Stimulated activated CD4-positive, alpha-beta T cell treated with anti-CD3 and anti-CD28 coated beads, Interleukin-12 subunit alpha, Interleukin-12 subunit beta, amount 100 ng/mL, for 24 hours (primary cell): ENCODE results near the gene MDGA2.

Experiments used
- DNase-seq, 2 experiments: peaks; one replicate each; pipeline ENCODE4 v3.0.0-alpha.2; 2020; ENCODE audit warnings: low read depth in 2 of 2

The MDGA2 gene

DNA sequence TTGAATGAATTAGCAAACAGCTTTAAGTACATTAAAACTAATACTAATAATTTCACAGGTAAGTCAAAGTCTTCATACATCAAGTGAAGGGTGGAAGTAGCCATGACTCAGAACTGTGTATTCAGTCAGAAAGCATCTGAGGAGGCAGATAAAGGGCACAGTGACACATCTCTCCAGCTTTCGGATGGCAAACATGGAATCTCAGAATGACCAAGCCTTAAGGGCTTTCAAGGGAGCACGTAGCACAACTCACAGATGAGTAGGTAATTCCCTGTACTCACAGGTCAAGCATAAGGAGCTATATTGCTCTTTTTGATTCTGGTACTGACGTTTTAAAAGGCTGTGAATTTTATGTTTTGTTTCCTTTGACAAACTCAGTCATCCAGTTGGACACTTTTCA is 56.0 kb downstream of the MDGA2 start:
- no peak for DNase-seq

DNA sequence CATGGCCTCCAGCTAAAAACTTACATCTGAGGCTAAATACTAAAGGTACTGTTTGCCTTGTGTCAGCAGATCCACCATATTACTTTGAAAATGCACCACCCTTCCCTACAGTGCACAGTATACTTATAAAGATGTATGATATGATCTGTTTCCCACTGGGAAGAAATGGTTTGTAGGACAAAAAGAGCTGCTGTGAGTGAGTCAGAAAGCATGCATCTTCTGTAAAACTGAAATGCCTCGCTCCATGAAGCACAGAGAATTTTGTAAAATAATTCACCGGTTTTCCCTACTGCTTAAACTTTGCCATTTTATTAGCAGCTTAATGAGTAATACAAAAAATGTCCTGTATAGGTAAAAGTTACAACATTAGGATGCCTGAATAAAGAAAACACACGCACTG is 68.8 kb downstream of the MDGA2 start:
- DNase-seq: no peak

DNA sequence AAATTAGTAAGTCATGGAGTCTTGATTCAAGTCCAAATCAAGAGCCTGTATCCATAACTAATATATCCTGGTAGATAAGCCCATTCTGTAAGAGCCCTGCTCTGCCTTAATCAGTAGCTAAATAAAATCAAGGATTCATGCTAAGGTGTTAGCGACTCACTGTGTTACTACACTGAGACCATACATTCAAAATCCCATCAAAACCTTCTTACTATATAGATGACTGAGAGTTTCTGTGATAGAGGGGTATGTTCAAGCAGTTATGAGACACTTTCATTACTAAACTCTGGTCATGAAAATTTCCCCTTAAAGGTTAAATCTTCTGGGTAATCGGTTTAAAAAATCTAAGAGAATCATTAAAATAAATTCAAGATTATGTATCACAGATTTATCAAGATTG is 78.5 kb downstream of the MDGA2 start:
- DNase-seq: no peak

DNA sequence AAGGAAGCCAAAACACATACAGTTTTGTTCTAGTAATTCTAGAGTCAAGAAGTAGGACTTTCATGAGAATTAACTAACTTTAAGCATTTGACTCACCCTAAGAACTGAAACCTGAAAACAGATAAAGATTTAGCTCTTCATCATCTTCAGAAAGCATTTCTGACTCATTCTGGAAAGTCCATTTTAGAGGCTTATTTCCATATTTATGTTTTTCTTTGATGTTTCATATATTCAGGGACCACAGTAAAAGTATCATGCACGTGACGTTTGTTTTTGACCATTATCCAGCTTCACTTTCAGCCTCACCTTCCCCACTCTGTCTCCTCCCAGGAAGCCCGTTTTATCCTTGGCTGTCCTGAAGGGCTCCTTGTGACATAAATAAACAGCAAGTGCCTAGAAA is 79.2 kb downstream of the MDGA2 start:
- no peak for DNase-seq

DNA sequence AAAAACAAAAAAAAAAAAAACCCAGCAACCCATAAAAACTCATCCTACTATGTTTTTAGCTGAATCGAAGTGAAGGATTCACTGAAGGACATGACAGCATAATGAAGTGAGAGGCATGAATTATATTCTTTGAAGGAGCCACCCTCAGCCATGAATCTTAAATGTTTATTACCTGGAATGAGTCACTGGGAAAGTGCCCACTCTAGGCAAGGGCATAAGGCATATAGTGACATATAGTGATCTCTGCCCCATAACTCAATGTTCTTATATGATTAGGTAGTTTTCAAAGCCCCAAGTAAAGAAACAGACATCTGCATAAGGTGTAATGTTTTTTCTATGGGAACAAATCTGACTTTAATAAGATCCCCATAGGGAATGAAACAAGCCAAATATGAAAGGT is 79.9 kb downstream of the MDGA2 start:
- no peak for DNase-seq

DNA sequence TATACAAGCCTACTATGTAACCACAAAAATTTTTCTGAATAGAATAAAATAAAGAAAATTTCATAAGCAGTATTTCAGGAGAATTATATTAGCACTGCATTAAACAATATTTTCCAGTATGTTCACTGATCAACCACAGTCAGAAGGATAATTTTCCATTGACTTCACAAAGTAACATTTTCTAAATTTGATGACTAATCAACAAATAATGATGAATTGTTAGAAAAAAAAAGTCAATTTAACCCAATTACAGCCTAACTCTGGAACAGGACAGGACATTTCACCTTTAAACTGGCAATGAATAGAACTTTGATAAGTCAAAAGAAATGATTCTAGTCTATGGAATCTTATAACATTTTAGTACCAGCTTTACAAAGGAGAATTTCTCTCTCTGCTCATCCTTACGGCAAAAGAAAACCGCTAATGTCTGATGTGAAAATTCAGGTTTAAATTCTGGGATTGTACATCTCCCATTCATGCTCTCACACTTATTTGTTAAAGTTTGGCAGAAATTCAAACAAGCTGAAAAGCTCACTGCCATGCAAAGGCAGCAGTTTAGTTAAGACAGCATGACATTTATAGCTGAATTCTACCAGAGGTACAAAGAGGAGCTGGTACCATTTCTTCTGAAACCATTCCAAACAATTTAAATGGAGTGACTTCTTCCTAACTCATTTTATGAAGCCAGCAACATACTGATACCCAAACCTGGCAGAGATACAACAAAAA is 84.5 kb downstream of the MDGA2 start:
- no peak for DNase-seq

DNA sequence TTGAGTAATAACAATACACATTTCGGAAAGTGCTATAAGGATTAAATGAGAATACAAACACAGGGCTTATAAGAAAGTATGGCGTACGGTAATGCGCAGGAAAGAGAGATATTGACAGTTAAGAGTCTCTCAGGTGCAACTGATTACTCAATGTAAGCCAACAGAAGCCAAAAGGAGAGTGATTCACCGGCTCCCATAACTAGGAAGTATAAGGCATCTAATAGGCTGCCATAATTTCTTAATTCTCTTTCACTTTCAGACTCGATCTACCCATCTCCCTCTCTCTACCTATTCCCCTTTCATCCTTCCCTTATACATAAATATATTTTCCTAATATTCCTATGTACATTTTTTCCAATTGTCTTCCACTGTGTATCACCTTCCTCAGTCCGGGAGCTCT is 90.0 kb downstream of the MDGA2 start:
- no peak for DNase-seq

DNA sequence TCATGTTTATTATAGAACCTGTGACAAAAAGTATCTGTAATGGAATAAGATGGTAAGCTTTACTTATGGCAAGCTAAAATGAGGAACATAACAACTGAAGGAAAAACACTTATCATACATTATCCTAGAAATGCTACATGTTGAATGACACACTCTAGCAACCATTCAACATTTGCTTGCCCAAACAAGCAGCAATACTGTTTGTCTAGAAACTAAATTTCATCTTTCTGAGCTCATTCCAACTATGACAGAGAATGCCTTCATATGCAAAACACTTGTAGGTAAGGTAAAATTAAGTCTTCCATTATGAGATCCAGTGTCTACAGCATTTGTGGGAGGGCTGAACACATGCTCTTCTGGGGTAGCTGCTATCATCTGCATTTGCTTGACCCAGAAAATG is 108.1 kb downstream of the MDGA2 start:
- no peak for DNase-seq

DNA sequence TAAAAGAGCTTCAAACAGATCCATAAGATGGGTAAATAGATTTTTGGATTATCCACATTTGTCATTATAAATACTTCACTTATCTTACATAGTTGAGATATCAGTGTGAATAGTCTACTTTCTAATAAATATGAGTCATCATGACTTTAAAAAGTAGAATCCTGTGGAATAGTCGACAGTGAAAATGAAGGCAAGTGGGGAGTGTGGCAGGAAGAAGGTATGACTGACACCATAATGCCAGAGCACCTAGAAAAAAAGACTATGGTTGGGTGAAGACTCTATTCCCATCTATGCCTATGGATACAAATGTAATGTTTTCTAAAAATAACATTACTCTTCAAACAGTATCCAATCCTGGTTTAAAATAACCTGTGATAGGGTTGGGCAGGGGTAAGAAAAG is 117.5 kb downstream of the MDGA2 start:
- DNase-seq: no peak

DNA sequence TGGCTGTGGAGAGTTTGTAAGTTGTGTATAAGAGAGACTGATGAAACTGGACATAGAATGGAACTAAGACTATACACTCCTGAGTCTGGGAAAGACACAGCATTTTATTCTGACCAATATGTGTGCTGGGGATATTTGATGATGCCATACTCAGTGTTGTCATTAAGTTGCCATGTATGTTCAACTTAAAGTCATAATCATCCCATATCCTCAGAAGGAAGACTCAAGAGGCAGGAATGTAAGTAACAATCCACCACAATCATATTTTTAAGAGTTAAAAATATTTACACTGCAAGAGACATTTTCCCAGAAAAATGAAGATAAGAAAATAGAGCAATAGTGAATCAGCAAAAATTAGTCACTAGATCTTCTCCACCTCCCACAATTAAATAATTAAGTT is 120.1 kb downstream of the MDGA2 start:
- DNase-seq: no peak

DNA sequence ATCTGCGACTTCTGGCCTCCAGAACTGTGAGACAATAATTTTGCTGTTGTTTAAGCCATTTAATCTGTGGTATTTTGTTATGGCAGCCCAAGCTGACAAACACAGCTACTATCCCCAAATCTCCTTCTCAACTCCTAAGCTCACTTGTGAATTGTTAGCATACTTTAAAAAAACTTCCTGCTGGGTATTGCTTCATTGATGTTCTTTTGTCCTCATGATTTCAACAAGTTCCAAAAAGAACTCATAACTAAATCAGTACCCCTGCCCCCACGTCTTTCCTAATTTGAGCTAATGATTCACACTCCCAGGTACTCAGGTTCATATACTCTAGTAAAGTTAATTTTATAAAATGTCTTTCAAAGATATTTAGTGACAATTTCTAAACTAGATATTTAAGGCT is 125.5 kb downstream of the MDGA2 start:
- no peak for DNase-seq

DNA sequence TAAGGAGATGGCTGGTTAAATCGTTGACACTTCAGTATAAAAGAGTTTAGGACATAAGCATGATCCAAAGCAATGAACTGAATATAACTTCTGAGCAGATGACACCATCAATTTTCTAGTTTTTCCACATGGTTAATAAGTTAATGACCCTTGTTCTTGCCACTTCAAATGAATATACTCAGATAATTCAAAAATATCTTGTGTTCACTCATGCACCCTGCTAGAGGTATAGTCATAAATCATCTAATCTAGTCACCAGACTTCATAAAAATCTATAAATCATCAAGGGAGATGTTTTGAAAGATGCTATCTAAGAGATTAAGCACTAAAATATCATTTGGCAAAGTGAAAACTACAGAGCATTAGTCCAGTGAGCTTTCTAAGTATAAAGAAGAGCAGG is 131.9 kb downstream of the MDGA2 start:
- no peak for DNase-seq

DNA sequence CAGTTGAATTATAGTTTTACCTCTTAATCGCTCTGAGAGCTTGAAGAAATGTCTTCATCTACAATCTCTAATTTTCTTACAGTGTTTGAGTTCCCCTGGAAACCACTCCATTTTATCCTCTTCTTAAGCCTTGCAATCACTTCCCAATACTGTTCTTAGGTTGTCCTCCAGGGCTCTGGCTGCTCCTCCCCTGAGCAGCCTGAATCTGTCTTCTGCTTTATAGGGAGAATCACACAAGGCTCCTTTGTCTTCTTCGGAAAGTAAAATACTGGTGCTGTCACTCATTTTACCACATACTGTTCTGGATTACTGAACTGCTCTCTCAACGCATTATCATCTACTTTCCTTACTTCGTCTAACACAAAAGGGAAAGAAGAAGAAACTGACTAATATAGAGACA is 133.7 kb downstream of the MDGA2 start:
- no peak for DNase-seq

DNA sequence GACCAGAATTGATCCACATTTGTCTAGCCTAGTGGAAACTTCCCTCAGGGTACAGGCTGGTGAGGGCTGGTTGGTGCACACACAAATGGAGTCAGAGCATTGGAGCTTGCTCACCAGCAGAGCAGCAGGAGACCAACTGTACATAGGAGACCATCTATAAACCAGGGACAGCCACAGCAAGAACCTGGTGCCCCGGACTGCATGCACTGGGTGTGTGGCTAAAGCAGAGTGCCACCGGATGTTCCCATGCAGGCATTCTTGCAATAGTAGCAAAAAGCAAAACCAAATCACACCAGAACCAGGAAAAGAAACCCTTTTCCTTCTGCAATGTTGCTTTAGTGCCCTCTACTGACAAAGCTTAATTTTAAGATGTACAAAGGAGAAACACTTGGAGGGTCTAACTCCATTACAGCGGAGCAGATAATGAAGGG is 136.4 kb downstream of the MDGA2 start:
- DNase-seq: no peak

DNA sequence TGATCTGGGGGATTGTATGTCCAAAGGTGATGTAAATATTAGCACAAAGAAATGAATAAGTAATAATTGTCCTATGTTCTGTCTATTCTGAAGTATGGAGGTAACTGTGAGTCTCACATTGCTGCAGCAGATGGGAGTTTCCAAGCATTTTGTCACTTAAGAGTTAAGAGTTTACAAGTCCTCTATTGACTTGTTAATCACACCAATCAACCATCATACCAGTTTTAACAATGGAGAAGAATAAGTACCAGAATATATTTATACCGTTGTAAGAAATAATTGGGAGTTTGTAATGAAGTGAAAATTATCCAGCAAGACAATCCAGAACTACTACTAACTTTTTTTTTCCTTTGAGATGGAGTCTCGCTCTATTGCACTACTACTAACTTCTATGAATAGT is 139.1 kb downstream of the MDGA2 start:
- DNase-seq: no peak

DNA sequence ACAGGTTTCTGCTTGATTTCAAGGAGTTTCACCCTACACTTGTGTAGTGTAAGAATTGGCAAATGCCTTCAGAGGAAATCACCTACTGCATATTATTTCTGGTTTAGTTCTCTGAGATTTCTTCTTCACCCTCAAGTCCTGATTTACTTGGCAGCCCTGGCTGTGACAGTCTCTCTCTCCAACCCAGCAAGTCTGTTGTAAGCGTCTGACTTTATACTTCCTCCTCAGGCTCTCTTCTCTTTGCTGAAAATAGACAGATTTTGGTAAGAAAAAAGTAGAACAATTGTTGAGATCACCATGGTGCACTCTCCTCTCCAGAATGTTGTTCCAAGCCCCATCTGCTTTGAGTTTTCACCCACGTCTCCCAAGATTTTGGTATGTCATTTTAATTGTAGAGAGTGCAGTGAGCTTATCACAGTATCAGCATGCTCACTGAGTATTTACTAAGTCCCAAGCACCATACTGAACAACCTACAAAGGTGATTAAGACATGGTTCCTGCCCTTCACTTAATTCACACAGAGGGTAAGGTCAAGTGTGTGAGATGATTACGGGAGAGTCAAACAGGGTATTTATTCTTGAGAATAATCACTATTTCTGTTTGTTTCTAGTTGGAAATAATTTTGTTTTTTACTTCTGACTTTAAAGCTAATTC is 148.7 kb downstream of the MDGA2 start:
- no peak for DNase-seq

DNA sequence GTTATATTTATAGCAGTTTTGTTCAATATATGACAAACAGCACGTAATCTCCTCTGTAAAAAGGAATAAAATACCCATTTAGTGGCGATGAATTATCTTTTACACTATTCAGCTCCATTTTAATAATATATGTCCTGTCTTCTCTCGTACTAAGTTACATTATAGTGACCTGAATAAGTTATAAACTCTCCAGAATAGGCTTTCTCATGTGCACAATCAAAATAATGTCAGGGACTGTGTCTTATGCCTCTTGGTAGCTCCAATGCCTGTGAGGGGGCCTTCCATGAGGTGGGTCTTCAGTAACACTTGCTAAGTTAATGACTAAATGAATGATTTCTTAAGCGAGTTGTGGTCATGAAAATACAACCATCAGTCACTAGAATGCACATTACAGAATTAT is 150.9 kb downstream of the MDGA2 start:
- DNase-seq: no peak

DNA sequence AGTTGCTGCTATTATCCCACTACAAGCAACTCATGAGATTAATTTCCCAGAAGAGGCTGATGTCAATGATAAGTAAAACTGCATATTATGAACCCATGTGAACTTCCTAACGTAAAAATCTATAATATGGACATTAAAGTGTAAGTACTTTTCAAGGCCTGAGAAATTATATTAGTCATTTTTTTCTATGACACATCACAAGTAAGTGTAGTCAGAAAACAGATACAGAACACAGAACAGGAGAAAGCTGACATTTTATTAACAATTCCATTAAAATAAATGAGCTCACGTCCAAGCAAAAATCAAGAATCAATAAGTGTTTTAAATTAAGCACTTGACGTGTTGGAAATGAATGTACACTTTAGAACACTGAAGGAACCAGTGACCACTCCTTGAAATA is 155.0 kb downstream of the MDGA2 start:
- no peak for DNase-seq

DNA sequence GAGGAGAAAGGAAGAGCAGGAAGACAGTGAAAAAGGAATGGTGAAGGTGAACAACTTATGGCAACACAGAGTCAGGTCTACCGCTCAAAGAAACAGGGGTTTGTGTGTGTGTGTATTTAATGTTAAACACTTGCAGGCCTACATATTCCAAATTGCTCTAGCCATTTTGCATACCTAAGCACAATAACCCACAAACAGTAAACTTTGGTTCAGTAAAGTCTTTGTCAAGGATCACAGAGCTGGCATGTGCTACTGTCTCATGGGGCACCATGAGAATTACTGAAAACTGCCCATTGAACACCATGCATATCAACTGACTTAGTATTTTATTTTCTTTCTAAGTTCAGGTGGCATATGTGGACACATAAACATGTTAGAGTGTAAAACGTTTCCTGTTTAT is 163.6 kb downstream of the MDGA2 start:
- DNase-seq: no peak

DNA sequence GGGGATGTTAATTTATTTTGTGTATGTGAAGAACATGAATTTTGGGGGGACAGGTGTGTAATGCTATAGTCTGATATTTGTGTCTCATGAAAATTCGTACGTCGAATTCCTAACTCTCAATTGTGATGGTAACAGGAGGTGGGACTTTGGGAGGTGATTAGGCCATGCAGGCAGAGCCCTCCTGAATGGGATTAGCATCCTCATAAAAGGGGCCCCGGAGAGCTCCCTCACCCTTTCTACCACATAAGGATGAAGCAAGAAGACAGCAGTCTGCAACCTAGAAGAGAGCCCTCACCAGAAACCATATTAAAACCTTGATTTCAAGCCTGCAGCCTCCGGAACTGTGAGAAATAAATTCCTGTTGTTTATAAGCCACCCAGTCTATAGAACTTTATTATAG is 165.4 kb downstream of the MDGA2 start:
- DNase-seq: no peak

DNA sequence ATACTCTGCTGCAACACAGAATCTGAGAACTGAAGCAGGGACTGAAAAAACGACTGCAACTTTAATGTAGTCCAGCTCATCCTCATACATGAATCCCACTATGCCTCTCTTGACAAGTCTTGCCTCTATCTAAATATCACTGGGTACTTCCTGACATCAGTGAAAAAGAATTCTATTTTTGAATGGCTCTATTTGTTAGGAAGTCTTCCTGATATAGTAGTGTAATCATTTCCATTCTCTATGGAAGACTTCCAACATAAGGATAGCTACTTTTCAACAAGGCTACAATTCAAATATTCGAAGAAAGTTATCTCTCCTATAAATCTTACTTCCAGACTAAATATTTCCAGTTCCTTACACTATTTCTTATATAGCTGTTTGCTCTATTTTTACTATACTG is 167.5 kb downstream of the MDGA2 start:
- no peak for DNase-seq

DNA sequence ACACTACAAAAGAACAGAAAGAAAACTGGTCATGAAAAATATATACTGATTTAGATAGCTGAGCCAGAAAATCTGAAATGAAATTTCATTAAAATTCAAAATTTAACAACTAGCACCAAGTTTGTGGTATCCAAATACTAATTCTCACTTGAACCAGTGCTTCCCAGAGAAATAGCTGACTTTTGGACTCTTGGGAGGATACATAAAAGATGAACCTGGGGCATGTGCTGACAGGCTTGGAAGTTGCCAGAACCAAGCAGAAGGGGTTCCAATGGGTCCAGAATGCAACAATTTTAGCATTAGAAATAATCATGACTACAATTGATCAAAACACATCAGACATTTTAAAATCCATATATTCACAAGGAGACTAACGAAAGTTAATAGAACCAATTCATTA is 175.0 kb downstream of the MDGA2 start:
- no peak for DNase-seq

DNA sequence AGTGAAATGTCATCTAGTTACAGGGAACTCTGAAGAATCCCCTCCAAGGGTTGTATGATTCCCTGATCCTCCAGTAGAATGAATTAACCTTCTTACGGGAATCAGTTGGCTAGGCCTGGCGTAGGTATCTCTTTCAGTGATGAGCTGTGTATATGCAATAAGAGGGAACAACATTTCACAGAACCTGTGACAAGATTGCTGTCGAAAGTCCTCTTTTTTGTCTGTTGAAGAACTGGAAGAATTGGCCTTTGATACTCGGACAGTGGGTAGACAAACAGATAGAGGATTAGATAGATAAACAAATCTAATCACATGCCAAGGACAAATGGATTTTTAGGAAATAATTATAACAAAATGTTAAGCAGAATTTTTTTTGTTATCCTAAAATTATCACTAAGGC is 184.6 kb downstream of the MDGA2 start:
- DNase-seq: no peak

DNA sequence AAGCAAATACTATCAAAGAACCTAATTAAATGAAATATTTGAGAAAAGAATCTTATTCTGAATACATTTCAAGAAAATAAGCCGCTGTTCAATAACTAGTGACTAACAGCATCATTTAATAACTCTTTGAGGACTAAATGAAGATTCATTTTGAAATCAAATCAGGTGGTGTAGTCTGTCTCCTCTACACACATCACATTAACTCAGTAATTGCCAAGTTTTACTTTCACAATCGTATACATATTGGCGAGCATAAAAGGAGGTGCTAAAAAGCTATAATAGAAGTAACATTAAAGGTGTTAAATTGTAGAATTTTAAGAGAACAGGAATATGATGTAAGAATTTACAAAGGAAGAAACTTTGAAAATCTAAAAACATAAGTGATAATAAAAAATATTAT is 185.1 kb downstream of the MDGA2 start:
- no peak for DNase-seq
